ENCODE results near the gene KRT80.

Gene KRT80

DNA sequence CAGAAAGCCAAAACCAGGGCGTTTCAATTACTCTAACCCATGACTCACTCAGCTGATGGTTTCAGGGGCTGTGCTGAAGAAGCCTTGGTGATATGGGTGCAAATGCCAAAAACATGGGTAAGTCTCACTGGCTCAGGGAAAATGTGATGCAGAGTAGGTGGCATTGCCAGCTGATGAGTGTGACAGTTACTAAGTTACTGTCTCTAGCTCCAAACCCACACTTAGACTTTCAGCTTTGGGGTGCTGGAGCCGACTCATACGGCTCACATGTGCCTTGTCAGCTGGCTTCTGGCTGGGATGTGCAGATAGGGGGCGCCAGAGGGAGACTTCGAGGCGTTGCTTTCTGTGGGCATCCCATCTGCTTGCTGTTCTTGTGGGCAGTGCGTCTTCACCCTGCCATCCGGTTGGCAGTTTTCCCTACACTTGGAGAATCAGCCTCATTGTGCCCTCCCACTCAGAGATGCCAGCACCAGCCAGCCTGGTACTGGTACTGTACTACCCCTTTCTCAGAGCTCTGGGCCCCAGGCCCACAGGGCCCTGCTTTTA, 30.2 kb upstream of the KRT80 start:
- Histone ChIP-seq H3K9me3 (no peaks in the 10 kb centered on the region), H3K36me3 (no peaks in the 10 kb centered on the region), H3K4me1 (ENCODE audit: control insufficient read depth in 1 of 2, insufficient read depth in 1 of 2, low read depth in 1 of 2, low read length in 1 of 2) (no peaks in the 10 kb centered on the region), H3K27me3 (peaks cover 65% of the 10 kb centered on the region), H3K4me3 (ENCODE audit: low read depth in 1 of 2, low read length in 1 of 2) (no peak overlapping the region), H3K27ac (no peak overlapping the region)
- TF ChIP-seq CTCF (IDR thresholded peaks at IDR 0.05) = no peak

- H3K9me3 ChIP-seq = no peaks in the 10 kb centered on the region
- no peak overlapping the region for H3K4me3 ChIP-seq (ENCODE audit: low read depth in 1 of 2, low read length in 1 of 2)
- H3K36me3 ChIP-seq = no peaks in the 10 kb centered on the region
- H3K27ac ChIP-seq = no peak overlapping the region
- no peaks in the 10 kb centered on the region for H3K4me1 ChIP-seq (ENCODE audit: control insufficient read depth in 1 of 2, insufficient read depth in 1 of 2, low read depth in 1 of 2, low read length in 1 of 2)
- no peak for TF ChIP-seq CTCF (IDR thresholded peaks at IDR 0.05)
- H3K27me3 ChIP-seq = peaks cover 62% of the 10 kb centered on the region
Measured at GRCh38 chr12:52221070-52221781, 29.4 kb upstream of the KRT80 start.

DNA sequence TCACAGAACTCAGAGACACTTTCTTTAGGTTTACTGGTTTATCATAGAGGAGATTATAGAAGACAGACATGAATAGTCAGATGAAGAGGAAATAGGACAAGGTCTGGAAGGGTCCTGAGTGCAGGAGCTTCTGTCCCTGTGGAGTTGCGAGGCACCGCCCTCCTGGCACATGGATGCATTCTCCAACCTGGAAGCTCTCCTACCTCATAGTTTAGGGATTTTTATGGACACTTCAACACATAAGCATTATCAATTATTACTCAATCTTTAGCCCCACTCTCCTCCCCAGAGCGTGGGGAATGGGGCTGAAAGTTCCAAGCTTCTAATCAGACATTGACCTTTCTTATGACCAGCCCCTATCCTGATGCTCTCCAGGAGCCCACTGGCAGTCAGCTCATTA, 28.7 kb upstream of the KRT80 start:
- no peaks in the 10 kb centered on the region for H3K9me3 ChIP-seq
- no peaks in the 10 kb centered on the region for H3K4me1 ChIP-seq (ENCODE audit: control insufficient read depth in 1 of 2, insufficient read depth in 1 of 2, low read depth in 1 of 2, low read length in 1 of 2)
- no peak for TF ChIP-seq CTCF (IDR thresholded peaks at IDR 0.05)
- H3K27me3 ChIP-seq = peaks cover 55% of the 10 kb centered on the region
- no peak overlapping the region for H3K4me3 ChIP-seq (ENCODE audit: low read depth in 1 of 2, low read length in 1 of 2)
- H3K36me3 ChIP-seq = no peaks in the 10 kb centered on the region
- H3K27ac ChIP-seq = no peak overlapping the region

DNA sequence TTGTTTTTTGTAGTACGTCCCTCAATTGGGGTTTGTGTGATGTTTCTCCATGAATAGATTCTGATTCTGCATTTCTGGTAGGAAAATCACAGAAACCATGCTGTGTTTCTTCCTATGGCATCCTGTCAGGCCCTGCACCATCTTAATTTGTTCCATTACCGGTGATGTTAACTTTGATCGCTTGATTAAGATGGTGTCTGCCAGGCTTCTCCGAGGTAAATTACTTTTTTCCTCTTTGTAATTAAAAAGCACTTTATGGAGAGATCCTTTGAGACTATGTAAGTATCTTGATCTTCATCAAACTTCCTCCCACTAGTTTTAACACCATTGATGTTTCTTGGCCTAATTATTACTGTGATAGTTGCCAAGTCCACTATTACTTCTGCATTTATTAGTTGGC, 26.2 kb upstream of the KRT80 start:
- Histone ChIP-seq H3K27ac (no peak overlapping the region), H3K36me3 (no peaks in the 10 kb centered on the region), H3K27me3 (peaks cover 34% of the 10 kb centered on the region), H3K4me3 (ENCODE audit: low read depth in 1 of 2, low read length in 1 of 2) (no peak overlapping the region), H3K4me1 (ENCODE audit: control insufficient read depth in 1 of 2, insufficient read depth in 1 of 2, low read depth in 1 of 2, low read length in 1 of 2) (no peaks in the 10 kb centered on the region), H3K9me3 (no peaks in the 10 kb centered on the region)
- no peak for TF ChIP-seq CTCF (IDR thresholded peaks at IDR 0.05)

DNA sequence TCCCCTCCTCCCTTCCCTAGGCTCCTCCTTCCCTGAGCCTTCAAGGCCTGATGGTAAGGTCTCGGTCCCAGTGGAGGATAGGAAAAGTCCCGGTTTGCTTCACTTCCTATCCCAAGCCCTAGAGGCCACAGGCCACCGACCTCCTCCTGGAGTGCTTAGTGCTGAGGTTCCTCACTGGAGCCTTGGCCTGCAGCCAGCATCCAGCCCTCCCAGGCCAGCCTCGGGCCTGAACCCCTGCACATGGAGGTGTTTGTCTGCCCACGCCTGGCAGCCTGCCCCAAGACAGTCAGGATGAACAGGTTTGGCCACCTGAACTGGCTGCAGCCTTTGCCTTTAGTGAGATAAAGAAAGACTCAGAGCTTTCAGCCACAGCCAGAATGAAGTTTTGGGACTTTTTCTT, 25.4 kb upstream of the KRT80 start:
- Histone ChIP-seq H3K27ac (no peak overlapping the region), H3K36me3 (no peaks in the 10 kb centered on the region), H3K9me3 (no peaks in the 10 kb centered on the region), H3K4me3 (ENCODE audit: low read depth in 1 of 2, low read length in 1 of 2) (no peak overlapping the region), H3K4me1 (ENCODE audit: control insufficient read depth in 1 of 2, insufficient read depth in 1 of 2, low read depth in 1 of 2, low read length in 1 of 2) (no peaks in the 10 kb centered on the region), H3K27me3 (peaks cover 27% of the 10 kb centered on the region)
- no peak for TF ChIP-seq CTCF (IDR thresholded peaks at IDR 0.05)

Data from neutrophil (primary cell).